Stimulated activated CD8-positive, alpha-beta memory T cell treated with anti-CD3 and anti-CD28 coated beads, Interleukin-15, amount 100 ng/mL, for 1 hour (primary cell): ENCODE measurements around the gene CETP.

Source experiments
- DNase-seq: peaks from one replicate; pipeline ENCODE4 v3.0.0-alpha.2; 2020; ENCODE audit warnings: low read depth

CETP gene

GRCh38 chr16:57021757-57022156, 60.0 kb downstream of the CETP start:
- no peak for DNase-seq

DNA sequence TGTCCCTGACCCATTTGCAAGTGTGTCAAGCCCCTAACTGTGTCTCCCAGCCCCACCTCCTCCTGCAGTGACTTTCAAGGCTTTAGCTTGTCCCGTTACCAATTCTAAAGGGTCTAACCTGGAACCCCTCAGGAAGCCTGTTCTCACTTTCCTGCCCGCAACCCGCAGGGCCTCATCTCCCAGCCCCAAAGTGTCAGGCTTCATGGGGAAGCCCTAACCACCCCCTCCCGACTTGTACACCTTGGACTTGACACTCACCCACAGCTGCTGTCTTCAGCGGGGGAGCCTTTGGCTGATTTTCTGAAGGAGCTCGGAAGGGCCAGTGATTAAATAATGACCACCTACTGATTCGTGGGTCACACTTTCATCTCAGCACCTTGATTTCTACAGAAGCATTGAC, 60.7 kb downstream of the CETP start:
- no peak for DNase-seq

DNA sequence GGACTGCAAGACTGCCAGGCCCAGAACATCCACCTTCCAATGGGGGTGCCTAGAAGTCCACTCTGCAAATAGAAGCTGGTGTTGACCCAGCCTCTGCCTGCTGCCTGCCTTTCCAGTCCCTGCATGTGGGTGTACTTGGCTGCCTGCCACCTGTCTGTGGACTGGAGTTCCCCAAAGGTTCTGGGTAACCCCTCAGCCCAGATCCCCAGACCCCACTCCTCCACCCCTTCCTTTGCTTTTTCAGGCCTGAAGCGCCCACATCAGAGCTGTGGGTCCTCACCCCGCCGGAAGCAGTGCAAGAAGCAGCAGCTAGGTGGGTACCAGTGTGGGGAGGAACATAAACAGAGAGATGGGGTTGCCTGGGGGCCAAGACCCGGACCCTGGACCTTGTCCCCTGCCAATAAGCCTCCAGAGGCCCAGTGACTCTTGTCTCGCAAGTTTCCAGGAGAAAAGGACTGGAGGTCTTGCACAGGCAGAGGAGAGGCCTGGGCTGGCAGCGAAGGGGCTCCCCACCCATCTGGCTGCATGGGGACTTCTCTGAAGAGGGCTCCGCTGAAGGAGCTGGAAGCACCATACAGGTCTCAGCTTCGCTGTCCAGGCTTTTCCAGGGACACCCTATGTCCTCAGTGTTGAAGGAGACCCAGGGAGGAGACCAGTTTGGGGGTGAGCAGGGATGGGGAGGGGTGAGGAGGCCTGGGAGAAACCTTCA, 61.9 kb downstream of the CETP start:
- DNase-seq, result peak; percentile 66

DNA sequence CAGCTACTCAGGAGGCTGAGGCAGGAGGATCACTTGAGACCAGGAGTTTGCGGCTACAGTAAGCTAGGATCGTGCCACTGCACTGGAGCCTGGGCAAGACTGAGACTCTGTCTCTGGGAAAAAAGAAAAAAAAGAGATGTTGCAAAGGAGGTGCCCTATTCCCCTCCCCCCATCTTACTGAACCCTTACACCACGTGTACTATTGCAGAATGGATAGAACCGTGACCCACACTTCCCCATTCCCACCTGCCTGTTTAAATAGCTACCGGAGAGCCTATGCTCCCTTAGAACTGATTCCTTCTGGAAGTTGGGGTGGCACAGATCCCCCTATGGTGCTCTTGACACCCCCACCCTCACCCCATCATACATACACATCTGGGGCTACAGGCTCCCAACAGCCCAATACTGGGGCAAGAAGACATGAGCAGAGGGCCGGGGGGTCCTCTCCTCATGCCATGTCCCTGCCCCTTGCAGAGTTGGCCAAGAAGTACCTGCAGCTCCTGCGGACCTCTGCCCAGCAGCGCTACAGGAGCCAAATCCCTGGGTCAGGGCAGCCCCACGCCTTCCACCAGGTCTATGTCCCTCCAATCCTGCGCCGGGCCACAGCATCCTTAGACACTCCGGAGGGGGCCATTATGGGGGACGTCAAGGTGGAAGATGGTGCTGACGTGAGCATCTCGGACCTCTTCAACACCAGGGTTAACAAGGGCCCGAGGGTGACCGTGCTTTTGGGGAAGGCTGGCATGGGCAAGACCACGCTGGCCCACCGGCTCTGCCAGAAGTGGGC, 63.3 kb downstream of the CETP start:
- no peak for DNase-seq

DNA sequence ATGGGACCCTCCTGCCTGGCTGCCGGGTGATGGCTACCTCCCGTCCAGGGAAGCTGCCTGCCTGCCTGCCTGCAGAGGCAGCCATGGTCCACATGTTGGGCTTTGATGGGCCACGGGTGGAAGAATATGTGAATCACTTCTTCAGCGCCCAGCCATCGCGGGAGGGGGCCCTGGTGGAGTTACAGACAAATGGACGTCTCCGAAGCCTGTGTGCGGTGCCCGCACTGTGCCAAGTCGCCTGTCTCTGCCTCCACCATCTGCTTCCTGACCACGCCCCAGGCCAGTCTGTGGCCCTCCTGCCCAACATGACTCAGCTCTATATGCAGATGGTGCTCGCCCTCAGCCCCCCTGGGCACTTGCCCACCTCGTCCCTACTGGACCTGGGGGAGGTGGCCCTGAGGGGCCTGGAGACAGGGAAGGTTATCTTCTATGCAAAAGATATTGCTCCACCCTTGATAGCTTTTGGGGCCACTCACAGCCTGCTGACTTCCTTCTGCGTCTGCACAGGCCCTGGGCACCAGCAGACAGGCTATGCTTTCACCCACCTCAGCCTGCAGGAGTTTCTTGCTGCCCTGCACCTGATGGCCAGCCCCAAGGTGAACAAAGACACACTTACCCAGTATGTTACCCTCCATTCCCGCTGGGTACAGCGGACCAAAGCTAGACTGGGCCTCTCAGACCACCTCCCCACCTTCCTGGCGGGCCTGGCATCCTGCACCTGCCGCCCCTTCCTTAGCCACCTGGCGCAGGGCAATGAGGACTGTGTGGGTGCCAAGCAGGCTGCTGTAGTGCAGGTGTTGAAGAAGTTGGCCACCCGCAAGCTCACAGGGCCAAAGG, 64.4 kb downstream of the CETP start:
- no peak for DNase-seq

DNA sequence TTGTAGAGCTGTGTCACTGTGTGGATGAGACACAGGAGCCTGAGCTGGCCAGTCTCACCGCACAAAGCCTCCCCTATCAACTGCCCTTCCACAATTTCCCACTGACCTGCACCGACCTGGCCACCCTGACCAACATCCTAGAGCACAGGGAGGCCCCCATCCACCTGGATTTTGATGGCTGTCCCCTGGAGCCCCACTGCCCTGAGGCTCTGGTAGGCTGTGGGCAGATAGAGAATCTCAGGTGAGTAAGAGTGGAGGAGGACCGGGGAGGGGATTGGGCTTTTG, 65.0 kb downstream of the CETP start:
- DNase-seq, result no peak

GRCh38 chr16:57027067-57027466, 65.3 kb downstream of the CETP start:
- no peak for DNase-seq

- DNase-seq, result no peak
These were observed 66.3 kb downstream of the CETP start for GRCh38 chr16:57028086-57028485.

DNA sequence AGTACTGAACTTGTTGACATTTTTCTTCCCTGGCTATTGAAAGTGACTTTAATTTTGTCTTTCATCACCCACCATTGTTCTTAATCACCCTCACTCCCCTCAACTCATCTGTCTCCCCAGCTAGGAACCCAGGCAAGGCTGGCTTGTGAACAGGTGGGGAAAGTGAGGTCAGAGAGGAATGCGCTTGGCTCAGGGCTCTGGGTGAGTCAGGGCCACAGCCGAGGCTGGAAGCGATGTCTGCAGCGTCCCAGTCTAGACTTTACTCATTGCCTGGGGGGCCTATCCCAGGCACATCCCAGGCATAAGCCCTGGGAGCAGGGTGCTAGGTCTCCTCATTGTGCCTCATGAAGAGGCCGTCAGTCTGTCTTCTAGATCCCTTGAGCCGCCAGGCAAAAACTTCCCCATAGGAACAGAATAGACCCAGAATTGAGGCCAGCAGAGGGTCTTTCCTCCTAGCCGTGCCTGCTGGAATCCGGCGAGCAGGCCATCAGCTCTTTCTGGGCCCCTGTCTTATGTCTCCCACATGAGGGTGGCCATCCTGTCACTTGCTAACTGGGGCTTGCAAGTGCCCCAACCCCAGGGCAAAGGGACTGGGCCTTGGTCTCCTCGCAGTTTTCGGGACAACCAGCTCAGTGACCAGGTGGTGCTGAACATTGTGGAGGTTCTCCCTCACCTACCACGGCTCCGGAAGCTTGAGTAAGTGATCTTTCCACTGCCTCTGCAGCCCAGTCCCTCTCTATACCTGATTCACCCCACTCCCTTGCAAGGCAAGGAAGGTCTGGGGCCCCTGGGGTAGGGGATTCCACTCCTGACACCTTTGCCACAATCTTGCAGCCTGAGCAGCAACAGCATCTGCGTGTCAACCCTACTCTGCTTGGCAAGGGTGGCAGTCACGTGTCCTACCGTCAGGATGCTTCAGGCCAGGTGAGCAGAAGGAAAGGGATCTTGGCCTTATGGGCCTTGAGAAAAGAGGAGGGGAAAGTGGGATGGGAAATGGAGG, 67.7 kb downstream of the CETP start:
- DNase-seq, result no peak

DNA sequence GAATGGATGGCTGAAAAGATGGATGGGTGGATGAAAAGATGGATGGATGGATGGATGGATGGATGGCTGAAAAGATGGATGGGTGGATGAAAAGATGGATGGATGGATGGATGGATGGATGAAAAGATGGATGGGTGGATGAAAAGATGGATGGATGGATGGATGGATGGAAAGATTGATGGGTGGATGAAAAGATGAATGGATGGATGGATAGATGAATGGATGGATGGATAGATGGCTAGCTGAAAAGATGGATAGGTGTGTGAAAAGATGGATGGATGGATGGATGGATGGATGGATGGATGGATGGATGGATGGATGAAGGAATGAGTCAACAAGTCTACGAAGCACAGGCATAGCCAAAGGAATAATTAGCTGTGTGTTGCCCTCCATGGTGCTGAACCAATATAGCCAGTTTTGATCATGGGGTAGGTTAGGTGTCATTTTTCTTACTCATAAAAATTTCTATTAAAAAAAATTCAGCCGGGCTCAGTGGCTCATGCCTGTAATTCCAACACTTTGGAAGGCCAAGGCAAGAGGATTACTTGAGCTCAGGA, 68.7 kb downstream of the CETP start:
- no peak for DNase-seq

DNA sequence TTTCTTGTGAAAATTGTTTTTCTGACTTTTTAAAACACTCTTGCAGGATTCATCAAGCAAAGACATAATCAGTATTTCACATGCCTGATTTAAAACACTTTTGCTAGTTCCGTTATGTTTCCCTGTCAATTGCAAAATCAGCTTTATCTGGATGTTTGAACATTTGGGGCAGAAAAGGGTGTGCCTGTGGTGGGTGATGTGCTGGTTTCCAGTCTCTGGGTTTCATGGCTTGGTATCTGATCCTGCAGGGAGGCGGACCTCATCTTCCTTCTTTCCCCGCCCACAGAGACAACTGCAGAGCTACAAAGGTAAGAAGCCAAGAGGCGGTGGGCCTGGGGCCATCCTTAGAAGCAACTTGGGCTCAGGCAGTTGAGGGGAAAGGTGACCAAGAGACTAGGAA, 69.4 kb downstream of the CETP start:
- no peak for DNase-seq

DNA sequence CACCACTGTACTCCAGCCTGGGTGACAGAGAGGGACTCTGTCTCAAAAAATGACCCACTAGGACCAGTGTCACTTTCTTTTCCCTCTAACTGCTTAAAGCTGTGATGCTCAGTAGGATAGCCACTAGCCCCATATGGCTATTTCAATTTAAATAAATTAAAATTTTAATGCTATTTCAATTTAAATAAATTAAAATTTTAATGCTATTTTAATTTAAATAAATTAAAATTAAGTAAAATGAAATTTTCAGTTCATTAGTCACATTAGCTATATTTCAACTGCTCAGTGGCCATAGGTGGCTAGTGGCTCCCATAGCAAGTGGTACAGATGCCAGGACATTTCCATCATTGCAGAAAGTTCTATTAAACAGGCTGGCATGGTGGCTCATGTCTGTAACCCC, 70.6 kb downstream of the CETP start:
- no peak for DNase-seq

GRCh38 chr16:57032931-57033330, 71.2 kb downstream of the CETP start:
- DNase-seq, result no peak
